Retina (tissue), 1 donor: ENCODE measurements around the gene NOS1AP.
"Not testable (repeated sequence)": the region's sequence is repeated elsewhere in the genome, so short reads cannot be mapped to it uniquely, and the experiment has no call there.

ENCODE experiments used
- DNase-seq: peaks from one replicate; pipeline ENCODE4 v3.0.0-alpha.2; 2016

Gene NOS1AP

GRCh38 chr1:162172311-162173102 is 103.0 kb downstream of the NOS1AP start:
- DNase-seq = no peak

- DNase-seq = not testable (repeated sequence)
These were observed 104.1 kb downstream of the NOS1AP start for GRCh38 chr1:162173607-162174006.

- DNase-seq = not testable (repeated sequence)
These were observed 104.5 kb downstream of the NOS1AP start for GRCh38 chr1:162174027-162174426.

GRCh38 chr1:162175379-162176081 is 106.0 kb downstream of the NOS1AP start:
- DNase-seq = no peak

GRCh38 chr1:162177126-162177525 is 107.6 kb downstream of the NOS1AP start:
- DNase-seq = no peak

GRCh38 chr1:162178432-162178831 is 108.9 kb downstream of the NOS1AP start:
- no peak for DNase-seq

GRCh38 chr1:162179121-162179520 is 109.6 kb downstream of the NOS1AP start:
- no peak for DNase-seq

GRCh38 chr1:162180813-162181212 is 111.3 kb downstream of the NOS1AP start:
- no peak for DNase-seq

GRCh38 chr1:162182090-162182489 is 112.6 kb downstream of the NOS1AP start:
- no peak for DNase-seq

GRCh38 chr1:162185314-162186025 is 116.0 kb downstream of the NOS1AP start:
- DNase-seq = no peak

- DNase-seq = no peak
These were observed 116.5 kb downstream of the NOS1AP start for GRCh38 chr1:162186026-162186374.

GRCh38 chr1:162186406-162186805 is 116.9 kb downstream of the NOS1AP start:
- DNase-seq = no peak

GRCh38 chr1:162187687-162188276 is 118.3 kb downstream of the NOS1AP start:
- no peak for DNase-seq

- DNase-seq = no peak
These were observed 119.9 kb downstream of the NOS1AP start for GRCh38 chr1:162189345-162189744.

- no peak for DNase-seq
These were observed 122.2 kb downstream of the NOS1AP start for GRCh38 chr1:162191396-162192305.

- DNase-seq = no peak
These were observed 122.8 kb downstream of the NOS1AP start for GRCh38 chr1:162192306-162192678.

GRCh38 chr1:162192763-162193162 is 123.3 kb downstream of the NOS1AP start:
- DNase-seq = no peak

- no peak for DNase-seq
These were observed 123.7 kb downstream of the NOS1AP start for GRCh38 chr1:162193221-162193620.

- DNase-seq = no peak
These were observed 124.3 kb downstream of the NOS1AP start for GRCh38 chr1:162193815-162194214.

- DNase-seq = no peak
These were observed 126.1 kb downstream of the NOS1AP start for GRCh38 chr1:162195567-162195966.

- DNase-seq = no peak
These were observed 126.9 kb downstream of the NOS1AP start for GRCh38 chr1:162196387-162196786.

- DNase-seq = no peak
These were observed 127.6 kb downstream of the NOS1AP start for GRCh38 chr1:162197041-162197531.
